Measurements from ENCODE around the gene BMERB1.

GRCh38 chr16:15443753-15444152 is 9.4 kb downstream of the BMERB1 start:
- TF ChIP-seq POLR2A (IDR thresholded peaks at IDR 0.05) (no peak), CTCF (IDR thresholded peaks at IDR 0.05) (no peak)
